ENCODE data around the gene BAHCC1.

Gene BAHCC1

GRCh38 chr17:81395600-81396277 lies 482 bp downstream of the BAHCC1 start:
- TF ChIP-seq CEBPB (IDR thresholded peaks at IDR 0.05), result no peak
- TF ChIP-seq EP300 (IDR thresholded peaks at IDR 0.05; ENCODE audit: borderline replicate concordance), result no peak
- TF ChIP-seq NFIC (IDR thresholded peaks at IDR 0.05), result no peak
- TF ChIP-seq ZBTB7A (IDR thresholded peaks at IDR 0.05; ENCODE audit: low read depth), result no peak
- no peak for TF ChIP-seq TEAD4 (IDR thresholded peaks at IDR 0.05)

- TF ChIP-seq EGR1 (IDR thresholded peaks at IDR 0.05) (no peak), ZBTB7A (IDR thresholded peaks at IDR 0.05; ENCODE audit: low read depth) (no peak), MAX (IDR thresholded peaks at IDR 0.05) (no peak), USF1 (IDR thresholded peaks at IDR 0.05) (no peak), CREB1 (IDR thresholded peaks at IDR 0.05; ENCODE audit: low read depth) (no peak), TEAD4 (IDR thresholded peaks at IDR 0.05) (no peak), TAF1 (IDR thresholded peaks at IDR 0.05; ENCODE audit: low read depth) (no peak), REST (IDR thresholded peaks at IDR 0.05; ENCODE audit: low read depth) (no peak), YY1 (IDR thresholded peaks at IDR 0.05; ENCODE audit: low read depth) (no peak), NFIC (IDR thresholded peaks at IDR 0.05) (no peak), RAD21 (IDR thresholded peaks at IDR 0.05; ENCODE audit: low read depth) (no peak)
Observed at GRCh38 chr17:81396278-81396721, 1.0 kb downstream of the BAHCC1 start.

GRCh38 chr17:81396722-81397313 lies 1.6 kb downstream of the BAHCC1 start:
- TF ChIP-seq FOXM1 (IDR thresholded peaks at IDR 0.05; ENCODE audit: borderline replicate concordance, low read depth) (no peak), TEAD4 (IDR thresholded peaks at IDR 0.05) (no peak), MAX (IDR thresholded peaks at IDR 0.05) (0 out of 2 replicates have a peak, but pooled peaks have one; percentile 14), CREB1 (IDR thresholded peaks at IDR 0.05; ENCODE audit: low read depth) (no peak), EP300 (IDR thresholded peaks at IDR 0.05; ENCODE audit: borderline replicate concordance) (no peak), TCF12 (IDR thresholded peaks at IDR 0.05; ENCODE audit: low read depth) (no peak), NFIC (IDR thresholded peaks at IDR 0.05) (no peak), REST (IDR thresholded peaks at IDR 0.05; ENCODE audit: low read depth) (no peak), ZBTB7A (IDR thresholded peaks at IDR 0.05; ENCODE audit: low read depth) (no peak)

GRCh38 chr17:81397314-81398175 lies 2.3 kb downstream of the BAHCC1 start:
- TF ChIP-seq CREB1 (IDR thresholded peaks at IDR 0.05; ENCODE audit: low read depth) (no peak), MAX (IDR thresholded peaks at IDR 0.05) (no peak), CEBPB (IDR thresholded peaks at IDR 0.05) (no peak), FOXM1 (IDR thresholded peaks at IDR 0.05; ENCODE audit: borderline replicate concordance, low read depth) (no peak), ZBTB7A (IDR thresholded peaks at IDR 0.05; ENCODE audit: low read depth) (0 out of 2 replicates have a peak, but pooled peaks have one; percentile 46), EGR1 (IDR thresholded peaks at IDR 0.05) (no peak), NFIC (IDR thresholded peaks at IDR 0.05) (no peak), USF1 (IDR thresholded peaks at IDR 0.05) (no peak)

GRCh38 chr17:81398176-81398831 lies 3.0 kb downstream of the BAHCC1 start:
- TF ChIP-seq EP300 (IDR thresholded peaks at IDR 0.05; ENCODE audit: borderline replicate concordance) (no peak), TCF12 (IDR thresholded peaks at IDR 0.05; ENCODE audit: low read depth) (no peak)
